ENCODE data around the gene ZNF467. TPM values are rescaled to one million over a fixed set of nuclear protein-coding genes. Genes with fewer than 3 reads are reported as not detected.

Gene ZNF467
- total RNA-seq, 1 experiment from 2014 or later, result 0.66 TPM

GRCh38 chr7:149750122-149750845 lies 23.1 kb downstream of the ZNF467 start:
- no peak for DNase-seq (ENCODE audit: low spot score)

DNA sequence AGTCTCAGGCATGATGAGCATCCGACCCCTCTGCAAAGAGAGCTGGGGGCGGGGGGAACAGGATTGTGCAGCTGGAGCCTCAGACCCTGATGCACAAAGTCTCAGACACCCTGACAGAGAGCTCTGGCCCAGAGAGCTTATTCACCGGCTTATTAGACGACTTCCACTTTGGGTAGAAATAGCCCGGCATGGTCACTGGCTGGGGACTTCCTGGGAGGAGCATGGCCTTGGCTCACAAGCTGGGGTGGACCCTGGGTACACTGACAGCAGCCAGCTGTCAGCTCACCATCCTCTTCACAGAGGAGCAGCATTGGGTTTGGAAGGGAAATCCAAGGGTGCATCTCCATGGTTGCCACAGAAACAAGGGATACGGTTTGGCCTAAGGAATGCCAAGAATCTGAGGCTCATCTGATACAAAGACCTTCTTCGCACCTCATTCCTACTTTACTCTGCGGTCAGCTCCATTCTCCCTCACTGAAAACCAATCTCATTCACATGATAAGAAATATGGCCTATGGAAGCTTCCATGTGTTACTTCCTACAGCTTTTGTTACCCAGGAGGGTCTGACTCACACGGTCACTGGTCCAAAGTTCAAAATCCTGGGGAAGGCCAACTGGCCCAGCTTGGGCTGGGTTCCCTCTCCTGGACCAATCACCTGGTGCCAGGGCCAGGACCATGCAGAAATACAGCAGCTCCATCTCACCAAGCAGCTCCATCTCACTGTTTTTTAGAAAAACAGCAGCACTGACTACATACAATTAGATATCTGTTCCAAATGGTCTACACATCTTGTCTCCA lies 25.1 kb downstream of the ZNF467 start:
- DNase-seq (ENCODE audit: low spot score), result no peak

- no peak for DNase-seq (ENCODE audit: low spot score)
These were observed 29.7 kb downstream of the ZNF467 start for GRCh38 chr7:149743476-149744255.

GRCh38 chr7:149742075-149742701 lies 31.2 kb downstream of the ZNF467 start:
- DNase-seq (ENCODE audit: low spot score), result peak; percentile 82

DNA sequence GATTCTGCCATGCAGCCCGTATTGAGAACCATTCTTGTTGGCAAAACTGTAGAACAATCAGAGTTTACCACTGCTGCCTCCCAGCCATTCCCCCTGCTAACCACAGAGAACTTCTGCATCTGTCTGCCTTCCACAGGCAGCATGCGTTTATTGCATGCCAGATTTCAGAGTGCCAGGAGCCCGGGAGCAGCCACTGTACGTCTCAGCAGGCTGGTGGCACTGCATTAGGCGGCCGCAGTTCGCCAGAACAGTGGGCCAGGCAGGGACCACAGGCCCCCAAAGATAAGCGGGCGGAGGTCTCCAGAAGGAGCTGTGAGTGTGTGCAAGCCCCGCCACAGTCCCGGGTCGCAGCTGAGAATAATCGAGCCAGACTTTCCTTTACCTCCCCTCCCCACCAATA lies 31.8 kb downstream of the ZNF467 start:
- DNase-seq (ENCODE audit: low spot score), result no peak

GRCh38 chr7:149736478-149737360 lies 36.7 kb downstream of the ZNF467 start:
- DNase-seq (ENCODE audit: low spot score), result no peak

GRCh38 chr7:149735779-149736477 lies 37.5 kb downstream of the ZNF467 start:
- DNase-seq (ENCODE audit: low spot score), result no peak

DNA sequence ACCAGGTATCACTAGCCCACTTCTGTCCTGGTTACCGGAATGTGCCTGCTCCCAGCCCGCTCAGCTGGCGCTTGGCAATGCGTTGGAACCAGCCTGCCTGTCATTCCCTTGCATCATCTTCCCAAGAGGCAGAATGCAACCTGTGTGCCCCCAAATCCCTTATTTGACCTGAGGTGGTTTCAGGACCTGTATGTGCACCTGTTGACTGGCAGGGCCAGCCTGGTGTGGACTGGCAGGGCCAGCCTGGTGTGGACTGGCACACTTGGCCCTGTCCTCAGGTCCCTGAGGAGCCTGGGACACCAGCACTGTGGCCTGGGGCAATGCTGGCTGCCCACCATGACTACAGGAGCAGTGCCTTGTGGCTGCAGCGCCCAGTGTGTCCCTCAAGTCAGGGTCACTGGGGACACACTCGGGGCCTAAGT lies 38.2 kb downstream of the ZNF467 start:
- no peak for DNase-seq (ENCODE audit: low spot score)

GRCh38 chr7:149734791-149735075 lies 38.7 kb downstream of the ZNF467 start:
- no peak for DNase-seq (ENCODE audit: low spot score)

- no peak for DNase-seq (ENCODE audit: low spot score)
These were observed 39.2 kb downstream of the ZNF467 start for GRCh38 chr7:149733924-149734790.

DNA sequence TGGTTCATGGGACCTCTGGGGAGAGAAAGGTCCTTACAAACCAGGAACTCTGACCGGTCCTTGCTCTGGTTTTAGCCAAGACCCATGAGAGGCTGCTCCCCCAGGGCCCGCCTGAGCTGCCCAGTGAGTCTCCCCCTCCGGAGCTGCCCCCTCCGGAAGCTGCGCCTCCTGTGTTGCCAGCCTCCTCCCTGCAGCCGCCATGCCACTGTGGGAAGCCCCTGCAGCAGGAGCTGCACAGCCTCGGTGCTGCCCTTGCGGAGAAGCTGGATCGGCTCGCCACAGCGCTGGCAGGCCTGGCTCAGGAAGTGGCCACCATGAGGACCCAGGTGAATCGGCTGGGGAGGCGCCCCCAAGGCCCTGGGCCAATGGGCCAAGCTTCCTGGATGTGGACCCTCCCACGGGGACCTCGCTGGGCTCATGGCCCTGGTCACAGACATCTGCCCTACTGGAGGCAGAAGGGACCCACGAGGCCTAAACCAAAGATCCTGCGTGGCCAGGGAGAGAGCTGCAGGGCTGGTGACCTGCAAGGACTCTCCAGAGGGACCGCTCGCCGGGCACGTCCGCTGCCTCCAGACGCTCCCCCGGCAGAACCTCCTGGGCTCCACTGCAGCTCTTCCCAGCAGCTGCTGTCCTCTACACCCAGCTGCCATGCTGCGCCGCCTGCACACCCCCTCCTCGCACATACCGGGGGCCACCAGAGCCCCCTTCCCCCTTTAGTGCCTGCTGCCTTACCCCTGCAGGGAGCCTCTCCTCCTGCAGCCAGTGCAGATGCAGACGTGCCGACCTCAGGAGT lies 40.1 kb downstream of the ZNF467 start:
- DNase-seq (ENCODE audit: low spot score), result no peak

DNA sequence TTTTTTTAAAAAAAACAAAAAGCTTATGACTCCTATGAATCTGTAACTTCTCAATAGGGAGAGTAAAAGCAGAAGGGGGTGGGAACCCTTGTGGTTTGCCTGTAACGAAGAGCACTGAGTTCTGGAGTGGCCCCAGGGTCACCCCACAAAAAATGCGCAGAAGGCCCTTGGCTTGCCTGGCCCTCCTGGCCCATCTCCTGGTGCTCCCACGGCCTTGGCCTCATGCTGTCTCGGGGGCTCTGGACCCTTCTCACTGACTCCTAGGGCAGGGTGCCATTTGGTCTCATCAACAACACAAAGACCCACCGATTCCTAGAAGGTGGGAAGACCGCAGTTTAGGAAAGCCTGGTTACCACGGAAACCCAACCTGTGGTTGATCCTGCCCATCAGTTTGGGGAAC lies 40.8 kb downstream of the ZNF467 start:
- DNase-seq (ENCODE audit: low spot score), result no peak

GRCh38 chr7:149732111-149732561 lies 41.3 kb downstream of the ZNF467 start:
- DNase-seq (ENCODE audit: low spot score), result no peak

- DNase-seq (ENCODE audit: low spot score), result no peak
These were observed 42.0 kb downstream of the ZNF467 start for GRCh38 chr7:149731207-149731955.

DNA sequence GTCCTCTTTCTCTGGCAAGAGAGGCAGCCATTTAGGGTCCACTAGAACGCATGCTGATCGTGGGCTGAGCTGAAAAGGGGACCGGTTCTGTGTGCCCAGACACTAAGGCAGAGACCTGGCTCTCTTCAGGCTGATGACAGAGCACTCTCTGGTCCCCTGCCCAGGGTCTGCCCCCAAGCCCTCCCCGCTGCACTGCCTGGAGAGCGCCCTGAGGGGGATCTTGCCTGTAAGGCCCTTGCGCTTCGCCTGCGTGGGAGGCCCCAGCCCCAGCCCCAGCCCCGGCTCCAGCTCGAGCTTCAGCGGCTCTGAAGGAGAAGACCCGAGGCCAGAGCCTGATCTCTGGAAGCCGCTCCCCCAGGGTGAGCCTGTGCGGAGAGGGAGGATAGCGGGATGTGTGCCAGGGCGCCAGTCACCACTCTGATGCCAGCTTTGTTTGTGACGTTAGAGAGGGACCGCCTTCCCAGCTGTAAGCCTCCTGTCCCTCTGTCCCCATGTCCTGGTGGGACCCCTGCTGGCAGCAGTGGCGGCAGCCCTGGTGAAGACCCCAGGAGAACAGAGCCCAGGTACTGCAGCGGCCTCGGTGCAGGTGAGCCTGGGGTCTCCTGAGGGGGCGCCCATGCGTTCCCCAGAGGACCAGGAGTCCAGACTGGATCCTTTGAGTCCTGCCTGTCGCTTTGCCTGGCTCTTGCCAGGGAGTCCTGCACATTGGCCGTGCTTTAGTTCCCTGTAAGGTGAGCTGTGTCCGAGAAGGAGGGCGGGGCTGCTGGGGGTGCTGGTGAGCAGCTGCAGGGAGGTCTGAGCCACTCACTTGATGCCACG lies 43.2 kb downstream of the ZNF467 start:
- no peak for DNase-seq (ENCODE audit: low spot score)

- DNase-seq (ENCODE audit: low spot score), result no peak
These were observed 43.8 kb downstream of the ZNF467 start for GRCh38 chr7:149729586-149729982.
